ENCODE results near the gene SUN5.

GRCh38 chr20:33010674-33011449 is 6.6 kb upstream of the SUN5 start:
- TF ChIP-seq CTCF (IDR thresholded peaks at IDR 0.05) (no peak), POLR2A (IDR thresholded peaks at IDR 0.05) (no peak)
